KMS-11 (cell line): ENCODE measurements around the gene MINK1.

Experiments
- H2AFZ ChIP-seq: fragments of 200-600 bp; sonication (generic); 2 replicates; pipeline ENCODE4 v1.6.1; 2016; ENCODE audit warnings: antibody characterized with exemption, mixed run types, low read depth
- H3K27ac ChIP-seq: fragments of 200-600 bp; sonication (generic); 2 replicates; pipeline ENCODE4 v1.6.1; 2016; ENCODE audit warnings: mild to moderate bottlenecking, mixed run types
- H3K27me3 ChIP-seq: fragments of 200-600 bp; sonication (generic); 2 replicates; pipeline ENCODE4 v1.6.1; 2017; ENCODE audit warnings: mild to moderate bottlenecking, low read depth, mixed run types, moderate library complexity; ENCODE audit not compliant: insufficient read depth
- H3K36me3 ChIP-seq: fragments of 200-600 bp; sonication (generic); 2 replicates; pipeline ENCODE4 v1.6.1; 2017; ENCODE audit warnings: mild to moderate bottlenecking, mixed run types; ENCODE audit not compliant: insufficient read depth
- H3K4me1 ChIP-seq: fragments of 200-600 bp; sonication (generic); 2 replicates; pipeline ENCODE4 v1.6.1; 2016; ENCODE audit warnings: mild to moderate bottlenecking, low read depth, mixed run types; ENCODE audit not compliant: poor library complexity, severe bottlenecking
- H3K4me2 ChIP-seq: fragments of 200-600 bp; sonication (generic); 2 replicates; pipeline ENCODE4 v1.7.0; 2016; ENCODE audit warnings: mild to moderate bottlenecking, mixed run types
- H3K4me3 ChIP-seq: fragments of 200-600 bp; sonication (generic); IDR thresholded peaks from 2 replicates; pipeline ENCODE4 v1.6.1; 2017; ENCODE audit warnings: low read depth, low read length, mixed read lengths; ENCODE audit not compliant: insufficient read depth
- H3K79me2 ChIP-seq: fragments of 200-600 bp; sonication (generic); 2 replicates; pipeline ENCODE4 v1.6.1; 2016; ENCODE audit warnings: low read depth, mixed run types; ENCODE audit not compliant: insufficient read depth
- H3K9ac ChIP-seq: fragments of 200-600 bp; sonication (generic); 2 replicates; pipeline ENCODE4 v1.6.1; 2016; ENCODE audit warnings: mild to moderate bottlenecking, mixed run types
- H4K20me1 ChIP-seq: fragments of 200-600 bp; sonication (generic); 2 replicates; pipeline ENCODE4 v1.6.1; 2016; ENCODE audit warnings: mild to moderate bottlenecking, mixed run types; ENCODE audit not compliant: insufficient read depth
- TF ChIP-seq, protein P1 (sequence below): fragments of 200-600 bp; sonication (generic); conservative IDR thresholded peaks from 2 replicates; pipeline ENCODE4 v1.6.1; 2017; ENCODE audit warnings: low read depth, mild to moderate bottlenecking, antibody characterized with exemption, low read length, moderate library complexity, mixed read lengths

Gene MINK1

GRCh38 chr17:4815043-4815675 lies 18.0 kb upstream of the MINK1 start:
- no peaks in the 10 kb centered on the region for H4K20me1 ChIP-seq
- no peaks in the 10 kb centered on the region for H3K79me2 ChIP-seq
- H3K4me1 ChIP-seq: no peaks in the 10 kb centered on the region
- no peaks in the 10 kb centered on the region for H3K27me3 ChIP-seq
- TF ChIP-seq, protein P1, sequence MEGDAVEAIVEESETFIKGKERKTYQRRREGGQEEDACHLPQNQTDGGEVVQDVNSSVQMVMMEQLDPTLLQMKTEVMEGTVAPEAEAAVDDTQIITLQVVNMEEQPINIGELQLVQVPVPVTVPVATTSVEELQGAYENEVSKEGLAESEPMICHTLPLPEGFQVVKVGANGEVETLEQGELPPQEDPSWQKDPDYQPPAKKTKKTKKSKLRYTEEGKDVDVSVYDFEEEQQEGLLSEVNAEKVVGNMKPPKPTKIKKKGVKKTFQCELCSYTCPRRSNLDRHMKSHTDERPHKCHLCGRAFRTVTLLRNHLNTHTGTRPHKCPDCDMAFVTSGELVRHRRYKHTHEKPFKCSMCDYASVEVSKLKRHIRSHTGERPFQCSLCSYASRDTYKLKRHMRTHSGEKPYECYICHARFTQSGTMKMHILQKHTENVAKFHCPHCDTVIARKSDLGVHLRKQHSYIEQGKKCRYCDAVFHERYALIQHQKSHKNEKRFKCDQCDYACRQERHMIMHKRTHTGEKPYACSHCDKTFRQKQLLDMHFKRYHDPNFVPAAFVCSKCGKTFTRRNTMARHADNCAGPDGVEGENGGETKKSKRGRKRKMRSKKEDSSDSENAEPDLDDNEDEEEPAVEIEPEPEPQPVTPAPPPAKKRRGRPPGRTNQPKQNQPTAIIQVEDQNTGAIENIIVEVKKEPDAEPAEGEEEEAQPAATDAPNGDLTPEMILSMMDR: no peak
- H3K27ac ChIP-seq: no peak overlapping the region
- no peak overlapping the region for H3K4me3 ChIP-seq
- H3K9ac ChIP-seq: no peak overlapping the region
- no peak overlapping the region for H2AFZ ChIP-seq
- no peaks in the 10 kb centered on the region for H3K36me3 ChIP-seq
- H3K4me2 ChIP-seq: no peak overlapping the region

GRCh38 chr17:4816826-4817225 lies 16.3 kb upstream of the MINK1 start:
- Histone ChIP-seq H3K79me2 (no peaks in the 10 kb centered on the region), H3K4me1 (no peaks in the 10 kb centered on the region), H3K27me3 (no peaks in the 10 kb centered on the region), H2AFZ (no peak overlapping the region), H3K27ac (no peak overlapping the region), H3K4me3 (no peak overlapping the region), H4K20me1 (no peaks in the 10 kb centered on the region), H3K9ac (no peak overlapping the region), H3K4me2 (no peak overlapping the region), H3K36me3 (no peaks in the 10 kb centered on the region)
- TF ChIP-seq, protein P1: no peak

GRCh38 chr17:4818276-4818675 lies 14.9 kb upstream of the MINK1 start:
- Histone ChIP-seq H3K4me3 (no peak overlapping the region), H3K27ac (no peak overlapping the region), H3K79me2 (no peaks in the 10 kb centered on the region), H3K36me3 (no peaks in the 10 kb centered on the region), H3K4me1 (no peaks in the 10 kb centered on the region), H3K4me2 (no peak overlapping the region), H3K27me3 (no peaks in the 10 kb centered on the region), H3K9ac (no peak overlapping the region), H2AFZ (no peak overlapping the region), H4K20me1 (no peaks in the 10 kb centered on the region)
- TF ChIP-seq, protein P1: no peak

GRCh38 chr17:4822835-4823234 lies 10.3 kb upstream of the MINK1 start:
- Histone ChIP-seq H3K4me3 (no peak overlapping the region), H4K20me1 (no peaks in the 10 kb centered on the region), H3K27me3 (no peaks in the 10 kb centered on the region), H3K27ac (no peak overlapping the region), H3K4me1 (no peaks in the 10 kb centered on the region), H2AFZ (no peak overlapping the region), H3K79me2 (no peaks in the 10 kb centered on the region), H3K4me2 (no peak overlapping the region), H3K9ac (no peak overlapping the region), H3K36me3 (no peaks in the 10 kb centered on the region)
- TF ChIP-seq, protein P1: no peak
